Hepatocyte (in vitro differentiated cells): ENCODE results near the gene SLMAP.

Source experiments
- CTCF ChIP-seq: fragments of 200-600 bp; sonication (generic); IDR thresholded peaks from 2 replicates; pipeline ENCODE4 v1.5.1; 2016; ENCODE audit warnings: antibody characterized with exemption, mild to moderate bottlenecking; ENCODE audit not compliant: poor library complexity
- EZH2 ChIP-seq: fragments of 200-600 bp; sonication (generic); IDR thresholded peaks from 2 replicates; pipeline ENCODE4 v1.6.1; 2016; ENCODE audit warnings: antibody characterized with exemption, mild to moderate bottlenecking, borderline replicate concordance

GRCh38 chr3:57752307-57752706, 3.8 kb upstream of the SLMAP start:
- TF ChIP-seq CTCF (no peak), EZH2 (no peak)
